ENCODE measurements around the gene SRSF12.
A peak's percentile ranks its signal among the peaks of the same experiment; 100 is the strongest.

GRCh38 chr6:89079511-89080234 lies 38.2 kb downstream of the SRSF12 start:
- TF ChIP-seq POLR2A (IDR thresholded peaks at IDR 0.05) (no peak), CTCF (IDR thresholded peaks at IDR 0.05) (no peak), EP300 (IDR thresholded peaks at IDR 0.05) (peak; percentile 26 to 70)
